CD14-positive monocyte (primary cell): ENCODE results near the gene SEMA7A. TPM values are rescaled to one million over a fixed set of nuclear protein-coding genes. Genes with fewer than 3 reads are reported as not detected.

Experiments used
- DNase-seq, 3 donors: peaks; one replicate each; pipeline ENCODE4 v3.0.0-alpha.2; 2011 to 2022
- H2AFZ ChIP-seq: 2 replicates; pipeline ENCODE4 v1.6.0; 2012; ENCODE audit warnings: mild to moderate bottlenecking, low read depth, low read length, inconsistent platforms; ENCODE audit not compliant: insufficient read depth, poor library complexity, severe bottlenecking
- H3K27ac ChIP-seq, 2 donors: 1 replicate in 1 of 2; 2 replicates in 1 of 2; pipeline ENCODE4 v1.5.1; 2012 to 2013; ENCODE audit warnings: low read length in 2 of 2, control low read depth in 1 of 2, inconsistent platforms in 1 of 2, low read depth in 1 of 2, mild to moderate bottlenecking in 1 of 2
- H3K27me3 ChIP-seq, 2 donors: one replicate each; pipeline versions ENCODE4 v1.6.0 to v1.6.1; 2011 to 2013; ENCODE audit warnings: low read length in 2 of 2; ENCODE audit not compliant: control insufficient read depth in 2 of 2, insufficient read depth in 2 of 2
- H3K36me3 ChIP-seq, 2 donors: replicated peaks in 1 of 2; 1 replicate in 1 of 2; 2 replicates in 1 of 2; pipeline versions ENCODE4 v1.5.1 to v1.6.1; 2012 to 2013; ENCODE audit warnings: low read length in 2 of 2, control low read depth in 1 of 2, inconsistent platforms in 1 of 2, mild to moderate bottlenecking in 1 of 2; ENCODE audit not compliant: insufficient read depth in 2 of 2, control insufficient read depth in 1 of 2
- H3K4me1 ChIP-seq, 2 donors: 1 replicate in 1 of 2; 2 replicates in 1 of 2; pipeline versions ENCODE4 v1.5.1 to v1.6.1; 2012 to 2013; ENCODE audit warnings: low read length in 2 of 2, control low read depth in 1 of 2, inconsistent platforms in 1 of 2, mild to moderate bottlenecking in 1 of 2, moderate library complexity in 1 of 2; ENCODE audit not compliant: insufficient read depth in 2 of 2, control insufficient read depth in 1 of 2
- H3K4me2 ChIP-seq: replicated peaks from 2 replicates; pipeline ENCODE3; 2012; ENCODE audit warnings: low read length, moderate library complexity, mild to moderate bottlenecking; ENCODE audit not compliant: poor library complexity, severe bottlenecking; ENCODE audit errors: extremely low read depth
- H3K4me3 ChIP-seq, 3 experiments: fragments of 200-600 bp in 1 of 3; sonication (generic) in 1 of 3; replicated peaks in 1 of 3; 1 replicate in 2 of 3; 2 replicates in 1 of 3; pipeline ENCODE4 v1.5.1; 2011 to 2013; ENCODE audit warnings: low read length in 3 of 3, mild to moderate bottlenecking in 3 of 3, control low read depth in 2 of 3, low read depth in 2 of 3, inconsistent platforms in 1 of 3, moderate library complexity in 1 of 3
- H3K79me2 ChIP-seq: 2 replicates; pipeline ENCODE4 v1.6.0; 2012; ENCODE audit warnings: mild to moderate bottlenecking, control low read depth, inconsistent platforms, low read length, moderate library complexity; ENCODE audit not compliant: insufficient read depth
- H3K9ac ChIP-seq: 2 replicates; pipeline ENCODE4 v1.6.0; 2017; ENCODE audit warnings: low read length, mild to moderate bottlenecking; ENCODE audit not compliant: insufficient read depth, poor library complexity, severe bottlenecking
- H3K9me3 ChIP-seq, 2 donors: replicated peaks in 1 of 2; 1 replicate in 1 of 2; 2 replicates in 1 of 2; pipeline versions ENCODE4 v1.5.1 to v1.6.1; 2012 to 2013; ENCODE audit warnings: low read length in 2 of 2, control low read depth in 1 of 2; ENCODE audit not compliant: control insufficient read depth in 1 of 2, insufficient read depth in 1 of 2
- H4K20me1 ChIP-seq: 2 replicates; pipeline ENCODE4 v1.6.0; 2012; ENCODE audit warnings: mild to moderate bottlenecking, low read length, control low read depth, moderate library complexity; ENCODE audit not compliant: insufficient read depth
- H3K27ac Mint-ChIP-seq, 7 donors: one replicate each; pipeline ENCODE4 v1.8.0; 2020; ENCODE audit warnings: mild to moderate bottlenecking in 7 of 7, mixed read lengths in 7 of 7, moderate library complexity in 6 of 7, inconsistent platforms in 2 of 7
- H3K27me3 Mint-ChIP-seq, 3 donors: one replicate each; pipeline ENCODE4 v1.8.0; 2021 to 2022; ENCODE audit warnings: low read depth in 3 of 3, mild to moderate bottlenecking in 3 of 3, mixed read lengths in 3 of 3, moderate library complexity in 3 of 3, inconsistent platforms in 1 of 3
- H3K36me3 Mint-ChIP-seq, 2 donors: one replicate each; pipeline ENCODE4 v1.8.0; 2020; ENCODE audit warnings: mixed read lengths in 2 of 2, inconsistent platforms in 1 of 2, mild to moderate bottlenecking in 1 of 2
- H3K4me1 Mint-ChIP-seq: one replicate; pipeline ENCODE4 v1.8.0; 2020; ENCODE audit warnings: mild to moderate bottlenecking, mixed read lengths
- H3K4me3 Mint-ChIP-seq, 2 donors: one replicate each; pipeline ENCODE4 v1.8.0; 2020; ENCODE audit warnings: mild to moderate bottlenecking in 2 of 2, mixed read lengths in 2 of 2, moderate library complexity in 1 of 2
- H3K9me3 Mint-ChIP-seq, 7 donors: one replicate each; pipeline ENCODE4 v1.8.0; 2020 to 2022; ENCODE audit warnings: mixed read lengths in 7 of 7, mild to moderate bottlenecking in 6 of 7, moderate library complexity in 6 of 7, inconsistent platforms in 2 of 7
- CTCF ChIP-seq: fragments of 200-600 bp; IDR thresholded peaks from one replicate; pipeline ENCODE4 v1.8.0; 2022; ENCODE audit warnings: antibody characterized with exemption, mild to moderate bottlenecking
- WGBS: methylation state at CpG from one replicate; pipeline ENCODE4 v1.1.5; 2013; ENCODE audit warnings: missing lambda C conversion rate; ENCODE audit not compliant: insufficient coverage; 5-methylcytosine and 5-hydroxymethylcytosine counted together
- intact Hi-C, 2 donors: fragments of 100-400 bp; cut with micrococcal nuclease; formaldehyde crosslinking; loops; one replicate each; pipeline versions ENCODE4 v1.15.0 to v1.15.1; 2023
- polyA plus RNA-seq, 3 donors: library from polyadenylated mRNA; depleted of rRNA in 1 of 3; unstranded in 2 of 3; stranded (reverse) in 1 of 3; fragments of 300-500 nt in 2 of 3; fragments of >200 nt in 1 of 3; fragmentation: Illumina TruSeq in 2 of 3; gene quantifications; 1 replicate in 2 of 3; 2 replicates in 1 of 3; pipeline ENCODE4 v1.2.3, GENCODE V29; 2012 to 2021

The SEMA7A gene
- polyA plus RNA-seq, 3 donors = 0.04 to 4.8 (median 0.15) TPM

DNA sequence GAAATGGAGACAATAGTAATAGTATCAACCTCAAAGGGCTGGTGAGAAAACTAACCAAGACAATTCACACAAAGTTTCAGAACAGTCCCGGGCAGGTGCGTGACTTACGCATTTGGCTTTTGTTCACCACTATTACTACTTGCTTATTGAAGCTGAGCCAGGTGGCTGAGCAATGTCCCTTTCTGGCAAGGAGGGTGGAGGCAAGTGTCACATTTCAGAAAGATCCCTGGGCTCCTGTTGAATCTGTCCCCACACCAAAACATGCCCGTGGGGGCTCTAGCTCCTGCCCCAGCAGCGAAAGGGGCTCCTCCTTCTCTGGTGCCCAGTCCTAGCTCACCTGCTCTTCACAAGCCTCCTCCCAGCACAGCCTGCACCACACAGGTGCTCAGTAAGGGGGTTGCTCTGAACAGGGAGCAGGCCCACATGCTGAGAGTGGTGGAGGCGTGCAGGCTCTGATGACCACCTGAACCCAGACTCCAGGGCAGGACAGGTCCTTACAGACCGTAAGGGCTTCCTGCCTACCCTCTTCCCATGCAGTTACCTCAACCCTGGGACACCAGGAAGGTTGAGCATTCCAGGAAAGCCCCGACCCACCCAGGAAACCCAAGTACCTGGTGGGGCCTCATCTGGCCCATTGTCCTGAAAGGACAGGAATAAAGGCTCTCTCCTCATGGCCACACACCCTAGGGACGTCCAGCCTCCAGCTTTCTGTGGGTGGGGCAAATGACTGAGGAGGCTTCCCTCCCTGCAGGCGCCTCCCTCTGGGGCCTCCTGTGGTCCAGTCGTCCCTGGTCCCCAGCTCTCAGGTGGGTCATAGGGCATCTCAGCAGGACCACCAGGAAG lies 32.6 kb downstream of the SEMA7A start:
- Histone ChIP-seq H3K36me3 (no peaks in the 10 kb centered on the region), H2AFZ (no peak overlapping the region), H3K9ac (no peak overlapping the region), H3K27ac (no peak overlapping the region), H3K4me3 (no peak overlapping the region), H3K79me2 (no peaks in the 10 kb centered on the region), H3K27me3 (no peaks in the 10 kb centered on the region), H3K4me2 (no peak overlapping the region), H4K20me1 (no peaks in the 10 kb centered on the region), H3K9me3 (no peaks in the 10 kb centered on the region), H3K4me1 (peaks cover 39 to 48% of the 10 kb centered on the region in 2 donors)
- WGBS = 83% methylated on average over 5 of the region's 11 CpGs
- Mint-ChIP-seq H3K36me3 (no peaks in the 10 kb centered on the region), H3K9me3 (peaks cover 0 to 2% (median 0%) of the 10 kb centered on the region in 7 donors), H3K27ac (no peak overlapping the region), H3K4me3 (no peak overlapping the region), H3K4me1 (peaks cover 47% of the 10 kb centered on the region), H3K27me3 (peaks cover 10 to 21% (median 14%) of the 10 kb centered on the region in 3 donors)
- intact Hi-C loops = no loop called here
- TF ChIP-seq CTCF = no peak
- no peak for DNase-seq

- Histone ChIP-seq H4K20me1 (no peaks in the 10 kb centered on the region), H3K9ac (no peak overlapping the region), H3K79me2 (no peaks in the 10 kb centered on the region), H3K36me3 (no peaks in the 10 kb centered on the region), H3K4me1 (peaks cover 40 to 51% of the 10 kb centered on the region in 2 donors), H3K4me2 (no peak overlapping the region), H3K27ac (no peak overlapping the region), H3K9me3 (no peaks in the 10 kb centered on the region), H2AFZ (no peak overlapping the region), H3K4me3 (no peak overlapping the region), H3K27me3 (no peaks in the 10 kb centered on the region)
- TF ChIP-seq CTCF = no peak
- DNase-seq = no peak
- Mint-ChIP-seq H3K27ac (no peak overlapping the region), H3K27me3 (peaks cover 10 to 21% (median 15%) of the 10 kb centered on the region in 3 donors), H3K9me3 (peaks cover 0 to 2% (median 0%) of the 10 kb centered on the region in 7 donors), H3K4me3 (no peak overlapping the region), H3K4me1 (peaks cover 49% of the 10 kb centered on the region), H3K36me3 (no peaks in the 10 kb centered on the region)
- intact Hi-C loops = no loop called here
- WGBS = 14% methylated on average over 1 of the region's 10 CpGs
Observed at GRCh38 chr15:74400313-74400860, 33.4 kb downstream of the SEMA7A start.
